Stimulated activated CD8-positive, alpha-beta memory T cell treated with anti-CD3 and anti-CD28 coated beads, Interleukin-2, amount 100 ng/mL, for 48 hours (primary cell): ENCODE data around the gene NISCH.

Experiments
- DNase-seq, 2 donors: peaks; one replicate each; pipeline ENCODE4 v3.0.0-alpha.2; 2020; ENCODE audit warnings: low read depth in 2 of 2

NISCH gene

GRCh38 chr3:52472239-52473000 is 17.0 kb downstream of the NISCH start:
- DNase-seq = no peak

- no peak for DNase-seq
Observed at GRCh38 chr3:52473026-52473425, 17.6 kb downstream of the NISCH start.

- DNase-seq = no peak
Observed at GRCh38 chr3:52477076-52477795, 21.8 kb downstream of the NISCH start.

- DNase-seq = no peak
Observed at GRCh38 chr3:52477796-52478095, 22.3 kb downstream of the NISCH start.

GRCh38 chr3:52479037-52479876 is 23.9 kb downstream of the NISCH start:
- DNase-seq = no peak

- no peak for DNase-seq
Observed at GRCh38 chr3:52479877-52480575, 24.6 kb downstream of the NISCH start.

GRCh38 chr3:52480768-52481715 is 25.6 kb downstream of the NISCH start:
- no peak for DNase-seq

GRCh38 chr3:52481819-52482521 is 26.6 kb downstream of the NISCH start:
- DNase-seq = no peak

- DNase-seq = no peak
Observed at GRCh38 chr3:52483081-52483480, 27.7 kb downstream of the NISCH start.

- no peak for DNase-seq
Observed at GRCh38 chr3:52483577-52484381, 28.4 kb downstream of the NISCH start.

- no peak for DNase-seq
Observed at GRCh38 chr3:52484680-52485461, 29.5 kb downstream of the NISCH start.

- no peak for DNase-seq
Observed at GRCh38 chr3:52487050-52487787, 31.8 kb downstream of the NISCH start.

- DNase-seq = no peak
Observed at GRCh38 chr3:52487788-52488691, 32.6 kb downstream of the NISCH start.

- no peak for DNase-seq
Observed at GRCh38 chr3:52488746-52489145, 33.3 kb downstream of the NISCH start.

GRCh38 chr3:52489453-52489852 is 34.0 kb downstream of the NISCH start:
- no peak for DNase-seq

GRCh38 chr3:52490035-52490938 is 34.9 kb downstream of the NISCH start:
- DNase-seq = no peak
